Endodermal cell (in vitro differentiated cells): Measurements from ENCODE around the gene NEUROD4. TPM values are rescaled to one million over a fixed set of nuclear protein-coding genes. Genes with fewer than 3 reads are reported as not detected.

Experiments used
- DNase-seq: peaks from one replicate; pipeline ENCODE4 v3.0.0-alpha.2; 2017
- H3K27ac ChIP-seq: 2 replicates; pipeline ENCODE4 v1.5.1; 2013; ENCODE audit warnings: mild to moderate bottlenecking, low read depth, low read length, moderate library complexity
- H3K27me3 ChIP-seq: 2 replicates; pipeline ENCODE4 v1.6.1; 2013; ENCODE audit warnings: mild to moderate bottlenecking, low read length, moderate library complexity; ENCODE audit not compliant: insufficient read depth, control insufficient read depth, poor library complexity, severe bottlenecking
- H3K36me3 ChIP-seq: 2 replicates; pipeline ENCODE4 v1.7.0; 2013; ENCODE audit warnings: mild to moderate bottlenecking, low read length, moderate library complexity; ENCODE audit not compliant: control insufficient read depth, insufficient read depth
- H3K4me1 ChIP-seq: one replicate; pipeline ENCODE4 v1.7.0; 2013; ENCODE audit warnings: low read length; ENCODE audit not compliant: control insufficient read depth, insufficient read depth
- H3K4me3 ChIP-seq: 2 replicates; pipeline ENCODE4 v1.5.1; 2013; ENCODE audit warnings: mild to moderate bottlenecking, low read length, moderate library complexity
- H3K9ac ChIP-seq: 2 replicates; pipeline ENCODE4 v1.6.1; 2013; ENCODE audit warnings: mild to moderate bottlenecking, low read length, moderate library complexity; ENCODE audit not compliant: poor library complexity, severe bottlenecking; ENCODE audit errors: extremely low read depth
- H3K9me3 ChIP-seq: 2 replicates; pipeline ENCODE4 v1.6.1; 2013; ENCODE audit warnings: mild to moderate bottlenecking, low read length, moderate library complexity; ENCODE audit not compliant: control insufficient read depth
- H3K27ac Mint-ChIP-seq: 2 replicates; pipeline ENCODE4 v1.8.0; 2020; ENCODE audit warnings: mixed read lengths
- H3K27me3 Mint-ChIP-seq: 2 replicates; pipeline ENCODE4 v1.8.0; 2021; ENCODE audit warnings: mild to moderate bottlenecking, mixed read lengths; ENCODE audit not compliant: insufficient read depth
- H3K36me3 Mint-ChIP-seq: 2 replicates; pipeline ENCODE4 v1.8.0; 2020; ENCODE audit warnings: low read depth, mixed read lengths
- H3K4me1 Mint-ChIP-seq: 2 replicates; pipeline ENCODE4 v1.8.0; 2020; ENCODE audit warnings: mixed read lengths
- H3K4me3 Mint-ChIP-seq: 2 replicates; pipeline ENCODE4 v1.8.0; 2020; ENCODE audit warnings: mild to moderate bottlenecking, moderate library complexity, mixed read lengths
- H3K9me3 Mint-ChIP-seq: 2 replicates; pipeline ENCODE4 v1.8.0; 2020; ENCODE audit warnings: mild to moderate bottlenecking, mixed read lengths
- WGBS, 2 experiments: methylation state at CpG; one replicate each; pipeline versions ENCODE4 v1.1.5 to v1.1.7; 2013; ENCODE audit warnings: missing lambda C conversion rate in 2 of 2, mixed read lengths in 1 of 2; ENCODE audit not compliant: insufficient coverage in 1 of 2, insufficient read length in 1 of 2; 5-methylcytosine and 5-hydroxymethylcytosine counted together
- total RNA-seq, 2 donors: library from RNA; stranded (reverse); fragmentation: NEBNext Ultra II Directional in 1 of 2; extraction: Animal tissue kit (Norgen Biotek cat#: 25700) in 1 of 2; gene quantifications; 2 replicates in 1 of 2; 3 replicates in 1 of 2; pipeline ENCODE4 v1.2.1, GENCODE V29; 2021
- TF ChIP-seq, protein P1 (sequence below): fragments of 200-600 bp; sonication (generic); conservative IDR thresholded peaks from 2 replicates; pipeline ENCODE4 v1.5.0; 2021; ENCODE audit warnings: antibody characterized with exemption, mild to moderate bottlenecking

NEUROD4 gene
- total RNA-seq, 2 donors from 2014 or later: not detected

DNA sequence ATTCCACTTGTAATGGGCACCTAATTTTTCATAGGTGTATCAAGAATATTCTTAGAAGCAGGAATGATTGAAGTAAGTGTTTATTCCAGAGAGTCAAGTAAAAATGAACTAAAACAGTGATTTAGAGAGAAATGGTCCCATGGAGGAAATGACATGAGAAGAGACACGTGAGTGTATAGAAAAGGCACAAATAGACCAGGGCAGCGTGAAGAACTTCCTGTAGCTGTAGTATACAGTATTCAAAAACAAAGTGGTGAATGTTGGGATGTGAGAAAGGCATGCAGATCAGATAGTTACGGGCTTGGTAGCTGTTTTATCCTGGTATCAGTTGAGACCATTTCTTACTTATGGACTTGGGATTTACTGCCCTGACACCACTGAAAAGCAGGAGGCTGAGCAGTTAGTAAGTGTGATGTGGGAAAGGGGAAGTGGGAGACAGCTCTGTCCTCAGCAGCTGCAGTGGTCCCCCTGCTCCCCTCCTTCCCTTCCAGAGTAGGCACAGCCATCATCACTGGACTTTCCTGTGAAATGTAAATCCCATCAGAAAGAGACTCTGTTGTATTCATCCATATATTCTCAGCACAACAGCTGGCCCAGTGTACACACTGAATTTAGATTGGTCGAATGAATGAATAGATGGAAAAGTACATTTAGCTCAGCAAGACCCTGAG is 18.4 kb upstream of the NEUROD4 start:
- no peak overlapping the region for H3K27ac ChIP-seq
- H3K9me3 ChIP-seq: no peaks in the 10 kb centered on the region
- no peak overlapping the region for H3K27ac Mint-ChIP-seq
- H3K27me3 Mint-ChIP-seq: no peaks in the 10 kb centered on the region
- H3K27me3 ChIP-seq: no peaks in the 10 kb centered on the region
- no peak overlapping the region for H3K4me3 ChIP-seq
- no peaks in the 10 kb centered on the region for H3K9me3 Mint-ChIP-seq
- H3K4me3 Mint-ChIP-seq: no peak overlapping the region
- TF ChIP-seq, protein P1, sequence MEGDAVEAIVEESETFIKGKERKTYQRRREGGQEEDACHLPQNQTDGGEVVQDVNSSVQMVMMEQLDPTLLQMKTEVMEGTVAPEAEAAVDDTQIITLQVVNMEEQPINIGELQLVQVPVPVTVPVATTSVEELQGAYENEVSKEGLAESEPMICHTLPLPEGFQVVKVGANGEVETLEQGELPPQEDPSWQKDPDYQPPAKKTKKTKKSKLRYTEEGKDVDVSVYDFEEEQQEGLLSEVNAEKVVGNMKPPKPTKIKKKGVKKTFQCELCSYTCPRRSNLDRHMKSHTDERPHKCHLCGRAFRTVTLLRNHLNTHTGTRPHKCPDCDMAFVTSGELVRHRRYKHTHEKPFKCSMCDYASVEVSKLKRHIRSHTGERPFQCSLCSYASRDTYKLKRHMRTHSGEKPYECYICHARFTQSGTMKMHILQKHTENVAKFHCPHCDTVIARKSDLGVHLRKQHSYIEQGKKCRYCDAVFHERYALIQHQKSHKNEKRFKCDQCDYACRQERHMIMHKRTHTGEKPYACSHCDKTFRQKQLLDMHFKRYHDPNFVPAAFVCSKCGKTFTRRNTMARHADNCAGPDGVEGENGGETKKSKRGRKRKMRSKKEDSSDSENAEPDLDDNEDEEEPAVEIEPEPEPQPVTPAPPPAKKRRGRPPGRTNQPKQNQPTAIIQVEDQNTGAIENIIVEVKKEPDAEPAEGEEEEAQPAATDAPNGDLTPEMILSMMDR: no peak
- H3K36me3 ChIP-seq: no peaks in the 10 kb centered on the region
- no peak overlapping the region for H3K9ac ChIP-seq
- DNase-seq: no peak
- no peaks in the 10 kb centered on the region for H3K4me1 Mint-ChIP-seq
- 85 to 95% methylated on average over 4 of the region's 4 CpGs for WGBS, 2 experiments
- no peaks in the 10 kb centered on the region for H3K4me1 ChIP-seq
- H3K36me3 Mint-ChIP-seq: no peaks in the 10 kb centered on the region

DNA sequence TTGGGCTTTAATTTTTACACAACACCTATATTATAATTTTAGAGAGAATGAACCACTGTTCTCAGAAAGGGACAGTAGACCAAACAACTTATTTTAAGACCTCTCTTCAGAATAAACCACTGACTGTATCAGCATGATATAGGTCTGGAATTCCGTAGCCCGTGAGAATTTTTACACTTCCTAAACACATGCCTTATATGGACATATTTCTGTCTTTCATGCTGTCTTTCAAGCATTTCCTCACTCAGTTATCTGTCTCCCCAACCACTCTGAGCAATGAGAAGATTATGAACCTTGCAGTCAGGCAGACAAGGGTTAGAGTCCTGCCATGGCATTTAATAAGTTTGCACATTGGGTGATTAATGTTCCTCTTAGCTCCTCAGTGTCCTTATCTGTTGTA is 17.4 kb upstream of the NEUROD4 start:
- no peaks in the 10 kb centered on the region for H3K4me1 Mint-ChIP-seq
- no peak for DNase-seq
- WGBS, 2 experiments: 85 to 87% methylated on average over 2 of the region's 2 CpGs
- H3K27me3 ChIP-seq: no peaks in the 10 kb centered on the region
- no peak overlapping the region for H3K27ac ChIP-seq
- H3K36me3 Mint-ChIP-seq: no peaks in the 10 kb centered on the region
- TF ChIP-seq, protein P1: no peak
- H3K4me3 ChIP-seq: no peak overlapping the region
- no peak overlapping the region for H3K27ac Mint-ChIP-seq
- H3K27me3 Mint-ChIP-seq: no peaks in the 10 kb centered on the region
- no peak overlapping the region for H3K9ac ChIP-seq
- no peaks in the 10 kb centered on the region for H3K4me1 ChIP-seq
- no peaks in the 10 kb centered on the region for H3K9me3 Mint-ChIP-seq
- no peaks in the 10 kb centered on the region for H3K9me3 ChIP-seq
- no peak overlapping the region for H3K4me3 Mint-ChIP-seq
- H3K36me3 ChIP-seq: no peaks in the 10 kb centered on the region

DNA sequence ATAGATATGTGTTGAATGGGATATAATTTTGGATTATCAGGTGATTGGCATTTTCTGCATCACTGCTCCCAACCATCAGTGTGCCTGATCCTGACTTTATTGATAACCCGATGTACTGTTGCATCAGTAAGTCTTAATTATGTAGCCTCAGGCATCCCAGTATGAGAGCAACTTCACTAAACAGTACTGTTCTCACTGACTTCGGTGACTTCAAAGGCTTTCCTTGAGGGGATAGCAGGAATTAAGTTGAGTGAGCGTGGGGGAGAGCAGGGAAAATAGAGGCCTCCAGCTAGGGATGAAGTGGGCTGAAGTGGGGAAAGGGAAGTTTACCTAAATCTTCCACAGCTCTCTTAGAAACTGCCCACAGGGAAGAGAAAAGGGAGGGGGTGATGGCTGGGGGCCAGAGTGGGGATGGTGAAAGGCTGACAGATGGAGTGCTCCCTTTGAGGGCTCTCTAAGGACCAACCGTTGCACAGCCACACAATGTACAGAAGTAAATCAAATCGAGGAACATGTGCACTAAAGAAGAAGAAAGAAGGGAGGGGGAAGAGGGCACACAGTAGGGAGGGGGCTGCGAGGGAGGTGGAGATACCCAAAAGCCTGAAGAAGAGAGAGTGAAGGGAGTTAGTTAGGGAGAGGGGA is 10.7 kb upstream of the NEUROD4 start:
- Histone ChIP-seq H3K36me3 (no peaks in the 10 kb centered on the region), H3K9me3 (peaks cover 8% of the 10 kb centered on the region), H3K27me3 (no peaks in the 10 kb centered on the region), H3K4me3 (no peak overlapping the region), H3K4me1 (no peaks in the 10 kb centered on the region), H3K27ac (peak overlapping the region; percentile 56), H3K9ac (no peak overlapping the region)
- TF ChIP-seq, protein P1: no peak
- Mint-ChIP-seq H3K9me3 (peaks cover 12% of the 10 kb centered on the region), H3K27me3 (no peaks in the 10 kb centered on the region), H3K36me3 (no peaks in the 10 kb centered on the region), H3K4me3 (no peak overlapping the region), H3K4me1 (no peaks in the 10 kb centered on the region), H3K27ac (no peak overlapping the region)
- whole genome bisulfite sequencing, 2 experiments: 77 to 81% methylated on average over 3 to 6 of the region's 6 CpGs
- no peak for DNase-seq
